Measurements from ENCODE around the gene RAB11FIP4.
"Not testable (repeated sequence)": the region's sequence is repeated elsewhere in the genome, so short reads cannot be mapped to it uniquely, and the experiment has no call there.

Gene RAB11FIP4

DNA sequence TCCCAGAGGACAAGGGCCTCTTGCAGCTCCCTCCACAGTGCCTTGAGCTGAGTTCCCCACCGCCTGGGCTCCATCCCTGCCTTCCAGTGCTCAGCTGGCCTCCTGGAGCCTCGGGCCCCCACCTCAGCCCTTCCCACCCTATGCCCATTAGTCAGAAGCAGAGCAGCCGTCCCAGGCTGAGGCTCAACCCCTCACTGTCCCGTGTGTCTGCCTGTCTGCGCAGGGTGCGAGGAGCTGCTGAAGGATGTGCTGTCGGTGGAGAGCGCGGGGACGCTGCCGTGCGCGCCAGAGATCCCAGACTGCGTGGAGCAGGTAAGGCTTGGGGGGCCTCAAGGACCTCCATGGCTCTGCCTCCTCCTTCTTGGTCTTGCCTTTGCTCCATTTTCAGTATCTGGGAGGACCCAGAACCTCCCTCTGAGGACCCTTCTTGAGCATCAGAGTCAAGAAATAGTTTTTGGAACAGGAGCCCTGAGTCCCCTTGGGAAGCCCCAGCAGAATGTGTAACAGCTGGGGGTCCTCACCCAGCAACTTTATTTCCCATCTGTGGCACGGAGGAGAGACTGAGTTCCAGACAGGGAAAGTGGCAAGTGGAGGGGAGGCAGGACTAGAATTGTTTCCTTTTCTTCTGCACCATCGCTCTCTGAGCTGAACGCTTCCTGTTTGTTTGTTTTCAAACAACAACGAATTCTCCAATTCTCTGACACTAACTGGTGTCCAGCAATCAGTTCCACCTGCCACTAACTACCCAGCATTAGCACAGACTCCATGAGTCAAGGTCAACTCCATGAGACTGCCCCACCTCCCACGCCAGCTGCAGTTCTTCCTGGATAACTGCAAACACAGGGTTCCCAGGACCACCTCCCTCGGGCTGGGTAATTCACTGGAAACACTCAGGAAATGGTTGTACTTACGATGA lies 42.6 kb downstream of the RAB11FIP4 start:
- DNase-seq, result no peak

DNA sequence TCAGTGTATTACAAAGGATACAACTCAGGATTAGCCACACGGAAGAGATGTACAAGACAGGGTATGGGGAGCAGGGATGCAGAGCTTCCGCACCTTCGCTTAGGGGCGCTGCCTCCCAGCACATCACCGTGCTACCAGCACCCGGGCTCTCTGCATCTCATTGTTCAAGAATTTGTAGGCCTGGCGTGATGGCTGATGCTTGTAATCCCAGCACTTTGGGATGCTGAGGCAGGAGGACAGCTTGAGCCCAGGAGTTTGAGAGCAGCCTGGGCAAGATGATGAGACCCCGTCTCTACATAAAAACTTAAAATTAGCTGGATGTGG lies 43.2 kb downstream of the RAB11FIP4 start:
- DNase-seq, result no peak

DNA sequence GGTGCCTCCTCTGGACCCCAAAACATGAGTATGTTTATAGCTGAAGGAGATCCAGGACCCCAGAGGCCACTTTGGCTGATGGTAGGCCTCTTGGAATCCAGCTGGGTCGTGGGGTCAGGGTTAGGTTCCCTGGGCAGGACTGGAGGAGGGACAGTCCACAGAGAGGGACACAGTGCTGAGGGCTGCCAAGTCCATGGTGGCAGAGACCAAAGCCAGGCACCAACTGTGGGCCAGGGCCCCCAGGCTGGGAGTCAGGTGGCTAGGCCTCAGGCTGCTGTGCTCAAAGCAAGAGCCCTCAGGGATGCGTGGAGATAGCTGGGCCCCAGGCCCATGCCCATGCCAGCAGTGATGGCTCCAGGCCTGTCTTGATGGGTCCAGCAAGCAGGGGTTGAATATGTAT lies 44.1 kb downstream of the RAB11FIP4 start:
- no peak for DNase-seq

DNA sequence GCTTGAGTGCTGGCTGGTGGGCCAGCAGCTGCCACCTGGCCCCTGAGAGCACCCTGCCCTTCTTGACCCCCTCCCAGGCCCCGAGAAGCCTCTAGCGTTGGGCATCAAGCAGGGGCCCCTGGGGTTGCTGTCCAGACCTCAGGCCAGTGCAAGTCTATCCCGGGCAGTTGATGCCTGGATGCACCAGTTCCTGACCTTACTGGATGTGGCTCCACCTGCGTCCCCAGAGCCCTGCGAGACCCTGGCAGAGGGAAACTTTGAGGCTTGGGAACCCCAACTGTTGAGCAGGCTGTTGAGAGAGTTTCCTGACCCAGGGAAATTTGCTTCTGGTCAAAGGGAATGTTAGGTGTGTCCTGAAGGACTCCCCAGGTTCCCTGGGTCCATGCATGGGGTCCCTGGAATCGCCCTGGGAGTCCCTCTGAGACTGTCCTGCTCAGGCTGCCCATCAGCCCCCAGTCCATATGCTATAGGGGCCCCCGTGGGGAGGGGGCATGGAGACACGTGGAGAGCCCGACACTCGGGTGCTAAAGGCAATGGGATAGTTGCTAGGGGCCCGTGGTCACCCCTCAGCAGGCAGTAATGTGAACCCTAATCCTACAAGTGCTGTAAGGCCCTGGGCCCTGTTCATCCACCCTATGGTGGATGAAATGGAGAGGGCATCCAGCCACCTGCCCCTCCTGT lies 46.4 kb downstream of the RAB11FIP4 start:
- DNase-seq, result no peak

DNA sequence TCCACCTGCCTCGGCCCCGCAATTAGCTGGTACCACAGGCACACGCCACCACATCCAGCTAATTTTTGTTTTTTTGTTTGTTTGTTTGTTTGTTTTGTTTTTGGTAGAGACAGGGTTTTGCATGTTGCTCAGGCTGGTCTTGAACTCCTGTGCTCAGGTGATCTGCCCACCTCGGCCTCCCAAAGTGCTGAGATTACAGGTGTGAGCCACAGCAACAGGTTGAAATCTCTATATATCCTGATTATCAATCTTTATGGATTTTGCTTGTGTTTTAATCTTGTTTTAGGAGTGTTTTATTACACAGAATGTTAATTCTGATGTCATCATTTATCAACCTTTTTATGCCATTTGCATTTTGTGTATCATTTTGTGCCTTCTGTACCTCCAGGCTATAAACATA lies 48.2 kb downstream of the RAB11FIP4 start:
- DNase-seq, result no peak

DNA sequence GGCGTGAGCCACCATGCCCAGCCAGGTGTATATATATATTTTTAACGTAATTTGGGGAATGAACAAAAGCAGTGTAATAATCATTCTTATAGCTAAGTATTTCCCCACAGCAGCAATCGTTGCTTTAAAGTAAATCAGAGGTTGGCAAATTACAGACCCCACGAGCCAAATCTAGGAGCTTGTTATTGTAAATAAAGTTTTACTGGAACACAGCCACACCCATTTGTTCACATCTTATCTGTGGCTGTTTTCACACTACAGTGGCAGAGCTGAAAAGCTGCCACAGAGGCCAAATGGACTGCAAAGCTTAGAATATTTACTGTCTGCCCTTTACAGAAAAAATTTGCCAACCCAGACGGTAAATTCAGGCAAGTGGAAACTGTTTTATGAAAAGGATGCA lies 50.8 kb downstream of the RAB11FIP4 start:
- DNase-seq, result no peak

DNA sequence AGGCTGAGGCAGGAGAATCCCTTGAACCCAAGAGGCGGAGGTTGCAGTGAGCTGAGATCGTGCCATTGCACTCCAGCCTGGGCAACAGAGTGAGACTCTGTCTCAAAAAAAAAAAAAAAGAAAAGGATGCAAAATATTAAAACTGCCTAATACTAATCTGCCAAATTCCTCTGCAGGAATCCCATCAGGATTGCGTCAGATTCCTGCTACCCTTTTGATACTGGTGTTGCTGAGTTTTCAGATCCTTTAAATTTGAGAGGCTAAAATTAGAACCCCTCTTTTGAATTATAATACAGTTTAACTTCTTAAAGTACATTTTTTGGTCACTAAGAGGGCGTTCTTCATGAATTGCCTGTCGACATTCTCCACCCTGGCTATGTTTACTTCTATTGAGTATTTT lies 51.4 kb downstream of the RAB11FIP4 start:
- not testable (repeated sequence) for DNase-seq

DNA sequence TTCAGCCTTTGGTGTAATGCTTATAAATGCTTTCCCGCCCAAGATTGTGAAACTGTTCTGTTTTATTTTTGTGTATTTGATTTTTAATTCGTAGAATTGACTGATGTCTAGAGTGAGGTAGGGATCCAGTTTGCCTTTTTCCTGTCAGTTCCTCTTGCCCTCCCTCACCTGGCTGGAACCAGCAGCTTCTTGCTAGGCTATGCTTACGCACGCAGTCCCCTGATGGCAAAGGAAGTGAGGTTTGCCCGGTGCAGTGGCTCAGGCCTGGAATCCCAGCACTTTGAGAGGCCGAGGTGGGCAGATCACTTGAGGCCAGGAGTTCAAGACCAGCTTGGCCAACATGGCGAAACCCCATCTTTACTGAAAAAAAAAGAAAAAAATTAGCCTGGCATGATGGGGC lies 51.9 kb downstream of the RAB11FIP4 start:
- DNase-seq, result no peak

DNA sequence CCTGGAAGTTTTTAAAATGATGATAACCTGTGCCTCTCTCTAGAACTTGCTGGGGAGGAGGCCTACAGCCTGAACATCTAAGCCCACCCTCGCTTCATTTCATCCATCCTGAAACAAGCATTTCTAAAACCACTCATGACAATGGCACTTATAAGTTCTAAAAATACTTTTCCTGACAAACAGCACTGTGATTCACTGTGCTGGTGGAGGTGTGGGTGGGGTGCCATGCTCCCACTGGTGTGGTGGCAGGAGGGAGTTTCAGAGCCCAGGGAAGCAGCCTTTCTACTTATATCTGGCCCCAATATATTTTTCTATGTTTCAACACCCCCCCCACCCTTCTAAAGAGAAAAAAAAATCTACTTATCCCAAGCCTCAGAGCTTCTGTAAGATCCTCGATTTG lies 52.6 kb downstream of the RAB11FIP4 start:
- no peak for DNase-seq

DNA sequence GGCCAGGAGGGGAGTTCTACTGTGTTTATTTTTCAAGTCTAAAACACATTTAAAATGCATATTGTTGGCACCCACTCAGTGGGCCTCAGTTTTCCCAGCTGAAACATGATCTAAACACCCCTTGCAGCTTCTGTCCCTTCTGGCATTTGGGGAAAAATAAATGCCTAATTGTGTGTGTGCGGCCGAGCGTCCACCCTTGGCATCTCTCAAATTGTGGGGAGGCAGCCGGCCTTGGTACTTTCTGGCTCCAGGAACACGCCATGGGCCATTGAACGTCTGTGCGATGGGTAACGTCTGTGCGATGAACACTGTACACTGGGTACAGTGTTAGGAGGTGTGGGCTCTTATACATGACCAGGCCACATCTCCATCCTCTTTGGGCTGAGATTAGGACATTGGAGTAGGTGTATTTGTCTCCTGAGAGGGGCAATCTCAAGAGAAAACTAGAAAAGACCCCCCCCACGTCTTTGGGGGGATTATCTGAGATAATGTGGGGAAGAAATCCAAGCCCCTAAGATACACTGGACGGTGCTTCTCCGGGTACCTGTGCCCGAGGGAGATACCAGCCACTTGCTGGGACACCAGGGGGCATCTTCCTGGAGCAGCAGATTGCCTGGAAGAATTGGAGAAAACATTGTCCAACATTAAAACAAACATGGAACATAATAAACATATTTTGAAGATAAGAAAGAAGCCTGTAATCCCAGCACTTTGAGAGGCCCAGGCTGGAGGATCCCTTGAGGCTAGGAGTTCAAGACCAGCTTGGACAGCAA lies 54.9 kb downstream of the RAB11FIP4 start:
- DNase-seq, result no peak

DNA sequence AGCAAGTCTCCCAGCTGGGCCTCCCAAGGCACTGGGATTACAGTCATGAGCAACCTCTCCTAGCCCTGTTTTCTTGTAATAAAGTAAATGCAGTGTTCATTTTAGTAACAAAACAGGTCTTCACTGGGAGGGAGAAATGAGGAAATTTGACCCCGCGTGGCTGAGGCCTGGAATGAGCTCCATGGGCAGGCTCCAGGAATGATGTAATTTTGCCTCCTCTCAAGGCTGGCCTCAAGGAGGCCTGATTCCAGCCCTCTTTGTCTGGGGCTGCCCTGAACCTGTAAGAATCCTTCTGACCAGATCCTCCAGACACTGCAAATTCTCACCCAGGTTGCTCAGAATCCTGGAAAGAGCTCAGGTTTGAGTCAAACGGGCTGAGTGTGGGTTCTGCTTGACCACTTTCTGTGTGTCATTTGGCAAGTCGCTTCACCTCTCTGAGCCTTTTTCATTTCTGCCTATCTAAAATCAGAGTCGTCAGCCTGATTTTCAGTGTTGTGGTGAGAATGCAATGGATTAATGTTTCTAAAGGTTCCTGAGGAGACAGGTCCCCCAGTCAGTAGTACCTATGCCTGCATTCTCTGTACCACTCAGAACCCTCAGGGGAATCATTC lies 57.1 kb downstream of the RAB11FIP4 start:
- no peak for DNase-seq

DNA sequence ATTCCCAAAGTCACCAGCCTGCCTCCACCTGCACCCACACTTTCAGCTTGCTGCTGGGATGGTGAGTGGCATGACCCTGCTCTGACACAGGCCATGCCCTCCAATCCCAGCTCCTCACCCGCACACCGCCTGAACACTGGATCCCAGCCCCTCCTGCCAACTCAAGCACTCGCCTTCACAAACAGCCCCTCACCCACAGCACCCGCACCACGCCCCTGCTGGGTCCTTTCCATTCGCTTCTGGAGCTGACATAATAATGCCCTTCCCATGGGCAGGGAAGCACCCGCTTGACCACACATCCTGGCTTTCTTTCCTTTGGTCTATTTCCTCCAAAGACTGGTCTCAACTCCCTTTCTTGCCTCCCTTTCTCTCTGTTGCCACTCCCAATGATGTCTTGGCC lies 57.6 kb downstream of the RAB11FIP4 start:
- DNase-seq, result no peak

DNA sequence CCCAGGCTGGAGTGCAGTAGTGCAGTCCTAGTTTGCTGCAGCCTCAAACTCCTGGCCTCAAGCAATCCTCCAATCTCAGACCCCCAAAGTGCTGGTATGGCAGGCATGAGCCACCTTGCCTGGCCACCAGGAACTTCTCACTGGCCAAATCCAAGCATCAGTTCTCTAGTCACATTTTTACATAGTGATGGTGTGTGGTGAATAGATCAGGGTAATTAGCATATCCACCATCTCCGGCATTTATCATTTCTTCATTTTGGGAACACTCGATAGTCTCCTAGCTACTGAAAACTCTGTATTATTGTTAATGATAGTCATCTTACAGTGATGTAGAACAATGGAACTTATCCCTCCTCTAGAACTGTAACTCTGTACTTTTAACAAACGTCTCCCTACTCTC lies 58.3 kb downstream of the RAB11FIP4 start:
- DNase-seq, result no peak

DNA sequence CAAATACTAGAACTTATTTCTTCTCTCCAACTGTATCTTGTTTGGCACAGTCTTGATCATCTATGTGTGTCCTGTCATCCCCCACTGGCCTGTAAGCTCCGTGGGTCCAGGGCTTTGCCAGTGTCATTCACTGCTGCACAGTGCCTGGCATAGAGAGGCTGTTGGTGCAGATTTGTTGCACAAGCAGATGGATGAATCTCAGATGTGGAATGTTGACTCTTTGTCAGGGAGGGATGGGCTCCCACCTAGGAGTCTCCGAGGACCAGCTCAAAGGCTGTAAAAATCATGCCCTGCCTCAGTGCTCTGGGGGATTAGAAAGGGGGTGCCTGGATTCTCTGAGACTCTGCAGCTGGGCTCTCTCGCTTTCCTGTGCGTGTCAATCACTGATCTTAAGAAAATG lies 60.6 kb downstream of the RAB11FIP4 start:
- DNase-seq, result no peak

DNA sequence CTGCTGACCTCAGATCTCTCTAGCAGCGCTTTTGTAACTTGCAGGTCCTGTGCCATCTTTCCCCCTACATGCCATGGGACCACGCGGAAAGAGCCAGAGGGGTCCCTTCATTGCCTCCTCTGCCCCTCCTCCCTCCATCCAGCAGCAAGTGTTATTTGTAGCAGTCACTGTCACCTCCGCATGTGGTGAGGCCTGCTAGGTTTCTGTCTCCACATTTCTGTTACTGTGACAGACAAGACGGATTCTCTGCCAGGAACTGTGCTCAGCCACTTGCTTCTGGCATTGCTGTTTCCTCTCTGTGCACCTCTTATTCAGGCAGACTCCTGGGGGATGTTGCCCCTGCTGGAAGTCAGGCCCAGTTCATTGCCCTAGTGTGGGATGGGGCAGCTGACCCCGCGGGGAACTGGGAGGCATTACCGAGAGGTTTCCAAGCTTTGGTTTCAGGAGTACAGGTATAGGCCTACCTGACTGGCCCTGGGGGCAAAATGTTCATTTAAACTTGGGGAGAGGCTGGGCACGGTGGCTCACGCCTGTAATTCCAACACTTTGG lies 61.2 kb downstream of the RAB11FIP4 start:
- no peak for DNase-seq

DNA sequence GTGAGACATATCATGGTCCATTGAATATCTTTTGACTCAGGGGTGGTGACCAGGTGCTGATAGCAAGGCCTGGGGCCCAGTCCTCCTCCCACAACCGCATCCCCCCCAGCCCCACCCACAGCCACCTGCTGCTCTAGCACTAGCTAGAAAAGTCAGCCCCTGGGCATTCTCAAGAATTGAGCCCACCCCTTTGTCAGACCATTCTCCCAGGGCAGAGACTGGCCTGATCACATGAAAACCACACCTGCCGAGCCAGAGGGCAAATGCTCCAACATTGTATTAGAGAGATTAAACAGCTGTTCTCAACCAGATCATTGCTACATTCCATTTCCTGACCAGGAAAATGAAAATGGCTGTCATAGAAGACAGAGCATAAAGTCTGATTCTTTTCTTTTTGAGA lies 62.4 kb downstream of the RAB11FIP4 start:
- DNase-seq, result no peak

DNA sequence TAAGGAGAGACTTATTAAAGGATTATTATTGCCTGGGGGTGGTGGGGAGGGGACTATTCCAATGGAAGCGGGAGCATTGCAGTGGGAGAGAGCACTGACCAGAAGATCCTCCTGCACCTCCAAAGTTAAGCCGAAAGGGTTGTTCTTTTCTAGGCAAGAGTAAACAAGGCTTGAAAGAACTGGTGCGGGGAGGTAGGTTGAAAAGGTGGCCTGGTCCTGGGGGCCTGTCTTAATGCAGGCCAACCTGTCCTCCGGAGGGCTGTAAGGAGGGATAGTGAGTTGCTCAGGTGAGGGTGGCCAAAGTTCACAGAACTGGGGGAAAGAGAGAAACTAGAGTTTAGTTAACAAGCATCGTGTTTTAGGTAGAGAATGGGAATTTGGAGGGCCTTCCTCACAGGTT lies 65.3 kb downstream of the RAB11FIP4 start:
- DNase-seq, result no peak

DNA sequence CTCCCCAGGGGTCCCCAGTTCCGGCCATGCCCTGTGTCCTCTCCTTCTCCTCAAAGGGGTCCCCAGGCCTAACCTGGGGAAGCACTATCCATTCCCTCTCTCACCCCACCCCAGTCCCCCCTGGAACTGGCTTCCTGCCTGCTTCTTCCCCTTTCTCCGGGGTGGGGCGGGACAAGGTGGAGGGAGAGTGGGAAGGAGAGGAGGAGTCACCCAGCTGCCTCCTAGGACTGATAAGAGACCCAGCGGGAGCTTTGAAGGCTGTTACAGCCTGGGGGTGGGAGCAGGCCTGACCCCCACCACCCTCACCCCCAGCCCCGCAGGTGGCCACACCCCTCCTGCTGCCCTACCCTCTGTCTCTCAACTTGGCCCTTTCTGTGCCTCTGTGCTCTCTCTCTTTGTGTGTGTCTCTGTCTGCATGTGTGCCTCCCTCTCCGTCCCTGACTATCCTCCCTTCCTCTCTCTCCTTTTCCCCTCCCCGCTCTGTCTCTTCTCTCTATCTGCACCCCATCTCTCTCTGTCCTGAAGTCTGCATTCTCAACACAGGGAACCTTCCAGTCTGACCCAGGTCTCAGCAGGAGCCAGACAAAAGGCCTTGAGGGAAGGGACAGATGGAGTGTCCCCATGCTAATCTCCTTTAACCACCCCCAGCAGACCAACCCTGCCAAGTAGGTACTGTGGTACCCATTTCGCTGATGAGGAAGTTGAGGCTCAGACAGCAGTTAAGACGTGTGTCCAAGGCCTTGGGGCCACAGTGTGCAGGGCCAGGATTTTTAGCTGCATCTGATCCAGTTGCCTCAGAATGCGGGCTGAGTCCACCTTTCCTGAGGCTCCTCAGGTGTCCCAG lies 66.1 kb downstream of the RAB11FIP4 start:
- no peak for DNase-seq

DNA sequence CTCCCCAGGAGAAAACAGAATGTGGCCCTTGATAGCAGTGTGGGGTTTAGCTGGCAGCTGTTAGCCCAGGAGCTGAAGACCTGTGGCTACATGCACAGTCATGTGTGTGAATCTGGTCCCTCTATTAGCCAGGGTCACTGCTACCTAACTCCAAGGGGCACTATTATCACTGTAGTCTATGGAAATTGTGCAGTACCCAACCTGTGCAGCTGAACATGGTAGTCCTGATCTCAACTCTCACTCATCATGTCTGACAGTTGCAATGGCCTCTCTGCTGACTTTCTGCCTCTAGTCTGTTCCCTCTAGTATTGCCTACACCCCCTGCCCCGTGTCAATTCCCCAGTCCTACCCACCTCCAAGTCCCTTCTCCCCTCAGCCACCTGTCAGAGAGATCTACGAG lies 67.4 kb downstream of the RAB11FIP4 start:
- no peak for DNase-seq

DNA sequence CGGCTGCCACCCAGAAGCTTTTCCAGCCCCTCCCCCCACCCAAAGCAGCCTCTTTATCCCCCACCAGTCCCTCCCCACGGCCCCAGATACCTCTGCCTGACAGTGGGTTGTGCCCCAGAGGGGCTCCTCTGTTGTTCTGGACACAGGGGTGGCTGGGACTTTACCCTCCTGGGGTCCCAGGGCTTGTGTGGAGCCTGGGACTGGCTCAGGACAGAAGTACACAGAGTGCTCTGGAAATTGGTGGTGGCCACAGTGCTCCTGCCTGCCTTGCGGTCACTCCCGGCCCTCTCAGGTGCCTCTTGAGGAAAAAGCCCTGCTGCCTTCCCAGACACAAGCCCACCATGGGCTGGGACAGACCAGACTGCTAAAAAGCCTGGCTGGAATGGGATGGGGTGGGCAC lies 68.2 kb downstream of the RAB11FIP4 start:
- DNase-seq, result no peak

DNA sequence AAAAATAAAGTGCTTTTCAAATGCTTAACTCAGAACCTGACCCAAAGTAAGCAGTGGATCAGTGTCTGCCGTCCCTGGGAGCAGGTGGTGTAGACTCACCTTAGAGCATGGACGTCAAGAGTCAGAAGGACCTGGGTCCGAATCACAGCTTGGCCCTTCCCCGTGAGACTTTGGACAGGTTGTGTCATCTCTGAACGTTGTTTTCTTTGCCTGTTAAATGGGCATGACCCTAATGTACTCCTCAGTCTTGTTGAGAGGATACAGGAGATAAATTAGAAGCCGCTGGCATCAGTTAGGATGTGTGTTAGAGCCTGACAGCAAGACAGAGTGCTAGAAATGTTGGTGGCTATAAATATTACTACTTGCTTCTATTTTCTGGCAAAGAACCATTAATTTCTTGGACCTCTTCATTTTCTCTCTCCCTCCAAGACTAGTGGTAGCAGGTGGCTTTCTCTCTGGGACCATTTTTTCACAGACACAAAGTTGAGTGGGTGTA lies 68.8 kb downstream of the RAB11FIP4 start:
- DNase-seq, result no peak

DNA sequence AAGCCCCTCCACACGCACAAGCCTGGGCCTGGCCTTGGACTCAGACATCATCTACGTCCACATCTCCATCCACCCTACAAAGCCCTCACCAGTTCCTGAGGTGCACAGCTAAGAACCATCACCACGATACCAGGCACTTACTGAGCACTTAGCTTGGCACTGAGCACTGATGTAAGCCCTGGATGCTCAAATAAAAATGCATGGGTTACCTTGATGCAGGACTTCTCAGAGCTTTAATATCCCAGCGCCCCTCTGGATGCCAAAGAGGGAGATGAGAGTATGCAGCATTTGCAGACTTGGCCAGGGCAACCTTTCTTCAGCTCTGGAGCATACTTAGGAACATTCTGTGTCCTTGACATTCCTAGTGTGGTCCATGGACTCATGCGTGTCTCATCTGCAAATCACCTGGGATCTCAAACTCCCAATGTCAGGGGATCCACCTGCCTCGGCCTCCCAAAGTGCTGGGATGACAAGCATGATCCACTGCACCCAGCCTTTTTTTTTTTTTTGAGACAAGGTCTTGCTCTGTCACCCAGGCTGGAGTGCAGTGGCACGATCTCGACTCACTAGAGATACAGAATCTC lies 69.8 kb downstream of the RAB11FIP4 start:
- DNase-seq, result no peak

Measured in activated CD4-positive, alpha-beta T cell treated with anti-CD3 and anti-CD28 coated beads, Interleukin-2, Interleukin-6, amounts not matched to agents 100 ng/mL and 50 ng/mL, durations not matched to agents 16 hours and 8 hours (primary cell).